ELF-1 (cell line): Measurements from ENCODE around the gene MMP20.

ENCODE experiments used
- DNase-seq: peaks from one replicate; pipeline ENCODE4 v3.0.0-alpha.2; 2016; ENCODE audit warnings: low read depth, low spot score

Gene MMP20

DNA sequence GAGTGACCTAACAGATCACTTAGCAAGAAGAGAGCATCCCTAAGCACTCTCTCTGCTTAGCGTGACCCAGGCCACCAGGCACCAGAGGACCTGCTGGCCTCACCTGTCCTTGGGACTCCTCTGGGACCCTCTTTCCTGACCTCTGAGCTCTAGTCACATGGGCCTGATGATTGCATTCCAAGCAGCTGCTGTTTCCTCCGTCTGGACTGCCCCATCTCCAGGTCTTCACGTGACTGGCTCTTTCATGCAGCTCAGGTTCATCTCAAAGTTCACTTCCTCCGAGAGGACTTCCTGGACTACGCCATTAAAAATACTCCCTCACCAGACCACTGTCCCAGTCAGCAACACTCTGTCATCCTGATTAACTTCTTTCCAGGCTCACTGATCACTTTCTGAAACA is 2.9 kb downstream of the MMP20 start:
- DNase-seq: no peak

DNA sequence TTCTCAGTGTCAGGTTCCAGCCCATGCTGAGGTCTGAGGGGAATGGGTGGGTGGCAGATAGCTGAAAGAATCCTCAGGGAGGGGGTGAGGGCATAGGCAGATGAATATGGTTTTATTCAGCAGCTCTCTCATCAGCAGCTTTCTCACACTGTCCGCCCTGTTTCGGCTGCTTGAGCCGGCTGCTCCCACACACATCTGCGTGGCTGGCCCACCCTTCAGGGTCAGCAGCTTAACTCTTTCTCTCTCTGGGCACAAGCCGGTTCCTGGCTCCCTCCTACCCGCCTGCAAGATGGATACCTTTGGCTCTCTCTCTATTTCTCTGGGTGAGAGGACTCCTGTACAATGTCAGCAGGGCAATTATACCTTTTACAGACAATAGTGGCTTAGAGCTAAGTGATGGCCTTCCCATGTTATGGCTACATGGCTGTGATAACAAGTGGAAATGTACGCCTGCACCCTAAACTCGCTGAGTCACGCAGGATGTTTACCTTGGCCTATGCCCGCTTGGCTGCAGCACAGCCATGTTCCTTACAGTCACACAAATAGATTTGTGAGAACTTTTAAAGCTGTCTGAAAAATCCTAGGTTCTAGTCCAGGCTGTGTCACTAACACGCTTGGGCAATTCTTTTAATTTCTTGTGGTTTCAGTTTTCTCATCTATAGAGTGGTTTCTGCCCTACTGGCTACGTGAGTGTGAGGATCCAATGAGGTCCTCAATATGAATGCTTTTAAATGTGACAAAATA is 4.1 kb downstream of the MMP20 start:
- DNase-seq: no peak

DNA sequence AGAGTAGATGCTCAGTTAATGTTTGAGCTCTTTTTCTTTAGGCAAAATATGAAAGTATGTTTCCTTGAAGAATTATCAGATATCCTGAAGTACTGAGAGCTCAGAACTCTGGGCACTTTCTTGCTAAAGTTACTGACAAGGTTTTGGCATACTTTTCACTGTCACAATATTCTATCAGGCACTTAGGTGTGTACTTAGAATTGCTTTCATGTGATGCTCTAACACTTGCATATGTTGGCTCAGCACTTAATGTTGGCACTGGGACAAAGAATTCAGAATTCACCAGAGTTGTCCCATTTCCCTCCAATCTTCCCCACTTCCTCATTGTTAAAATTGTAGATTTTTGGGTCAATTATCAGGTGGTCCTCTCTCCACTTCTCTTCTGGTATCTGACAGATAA is 5.0 kb downstream of the MMP20 start:
- DNase-seq: no peak

DNA sequence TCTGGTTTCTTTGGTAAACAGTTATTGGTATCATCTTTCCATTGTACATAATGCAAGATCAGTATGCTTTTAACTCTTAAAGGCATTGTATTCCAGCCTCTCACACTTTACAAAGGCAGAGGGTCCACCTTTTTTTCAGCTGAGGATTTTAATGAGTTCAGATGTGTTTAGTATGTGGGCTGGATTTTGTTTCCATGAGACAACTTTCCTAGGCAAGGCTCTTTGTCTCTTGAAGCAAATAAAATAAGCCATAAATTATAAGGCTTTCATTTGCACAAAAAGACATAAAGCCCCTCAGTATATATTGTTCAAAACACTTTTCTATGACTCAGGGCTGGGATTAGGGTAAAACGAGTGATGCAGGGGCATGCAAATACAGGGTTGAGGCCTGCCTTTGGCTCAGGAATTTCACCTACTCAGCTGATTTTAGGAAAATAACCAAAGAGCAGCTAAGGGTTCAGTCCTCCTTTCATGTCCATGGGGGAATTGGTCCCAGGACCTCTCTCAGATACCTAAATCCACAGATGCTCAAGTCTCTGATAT is 7.6 kb downstream of the MMP20 start:
- DNase-seq: no peak

DNA sequence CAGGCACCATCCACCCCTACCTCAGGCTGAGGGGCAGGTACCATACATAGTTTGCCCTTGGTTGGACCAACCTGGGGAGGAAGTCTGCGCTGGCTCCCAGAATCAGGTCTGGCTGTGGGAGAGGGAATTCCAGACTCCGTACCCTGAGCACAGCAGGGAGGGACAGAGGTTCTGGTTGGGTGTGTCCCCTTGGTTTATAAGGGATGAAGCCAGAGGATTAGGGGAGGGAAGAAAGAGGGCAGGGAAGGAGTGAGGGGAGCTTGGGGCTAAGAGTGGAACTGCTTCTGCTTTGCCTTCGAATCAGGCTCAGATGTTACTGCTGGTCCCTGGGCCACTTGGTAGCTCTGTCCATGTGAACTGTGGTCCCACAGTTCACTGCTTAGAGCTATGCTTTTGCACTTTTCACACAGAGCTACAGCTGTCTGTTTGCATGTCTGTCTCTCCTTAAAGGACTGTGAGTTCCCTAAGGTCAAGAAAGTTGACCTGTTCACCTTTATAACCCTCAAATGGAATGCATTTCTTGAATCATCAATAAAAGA is 9.2 kb downstream of the MMP20 start:
- no peak for DNase-seq

DNA sequence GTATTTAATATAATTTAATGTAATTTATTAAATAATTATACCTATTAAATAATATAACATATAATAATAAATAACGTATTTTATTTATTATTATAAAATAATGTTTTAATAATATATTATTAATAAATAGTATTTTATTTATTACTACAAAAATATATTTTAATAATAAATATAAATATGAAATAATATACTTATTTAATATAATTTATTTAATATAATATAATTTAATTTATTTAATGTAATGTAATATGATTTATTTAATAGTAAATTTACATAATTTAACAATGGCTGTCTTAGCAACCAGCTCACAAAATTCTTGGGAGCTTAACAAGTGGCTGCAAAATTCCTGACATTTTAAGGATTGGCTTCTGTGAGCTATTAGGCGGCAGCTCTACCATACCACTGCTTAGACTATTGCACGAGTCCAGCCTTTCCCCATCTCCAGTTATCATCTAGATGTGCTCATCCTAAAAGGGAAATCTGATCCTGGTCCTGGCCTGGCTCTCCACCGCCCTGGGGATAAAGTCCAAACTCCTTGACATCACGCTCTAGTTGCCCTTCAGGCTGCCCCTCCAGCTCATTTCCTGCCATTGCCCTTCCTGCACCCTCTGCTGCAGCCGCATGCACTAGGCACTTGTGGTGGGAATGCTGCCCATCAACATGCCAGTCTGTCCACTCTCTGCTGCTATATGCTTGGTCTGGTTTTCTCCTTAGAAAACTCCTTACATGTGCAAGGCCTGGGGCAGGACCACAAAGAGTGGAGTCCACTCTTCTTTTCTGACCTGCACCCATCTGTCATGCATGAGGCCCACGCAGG is 9.8 kb downstream of the MMP20 start:
- DNase-seq: peak; percentile 47

DNA sequence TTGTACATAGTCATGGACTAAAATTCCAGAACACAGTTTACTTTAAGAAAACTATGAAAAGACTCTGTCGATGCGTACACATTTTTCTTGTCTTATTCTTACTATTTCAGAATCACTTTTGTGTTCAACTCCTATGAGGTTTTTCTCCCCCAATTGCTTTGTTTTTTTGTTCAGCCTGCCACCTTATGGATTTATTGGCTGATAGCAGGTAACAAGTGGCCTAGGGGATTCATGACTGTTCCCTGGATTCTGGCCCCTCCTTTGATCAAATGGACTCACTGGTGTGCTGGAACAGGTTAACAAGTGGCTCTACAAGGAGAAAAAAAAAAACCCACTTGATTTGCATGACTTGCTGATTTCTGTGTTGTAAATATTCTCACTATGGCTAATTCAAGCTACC is 10.6 kb downstream of the MMP20 start:
- DNase-seq: no peak

DNA sequence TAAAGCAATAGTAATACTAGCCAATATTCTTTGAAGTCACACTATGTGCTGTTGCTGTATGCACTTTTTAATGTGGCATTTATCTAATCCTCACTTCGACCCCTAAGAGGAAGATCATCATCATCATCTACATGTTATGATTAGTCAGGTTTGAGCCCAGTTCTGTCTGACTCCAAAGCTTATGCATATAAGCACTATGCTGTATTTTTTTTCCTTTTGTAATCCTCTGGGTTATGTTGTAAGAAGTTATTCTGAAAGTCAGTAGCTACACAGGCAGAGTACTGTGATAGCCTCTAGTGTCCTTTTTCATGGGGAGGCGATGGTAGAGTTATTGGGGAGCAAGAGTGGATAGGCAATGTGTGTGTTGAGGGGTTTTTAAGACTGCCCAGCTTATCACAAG is 11.1 kb downstream of the MMP20 start:
- DNase-seq: no peak

DNA sequence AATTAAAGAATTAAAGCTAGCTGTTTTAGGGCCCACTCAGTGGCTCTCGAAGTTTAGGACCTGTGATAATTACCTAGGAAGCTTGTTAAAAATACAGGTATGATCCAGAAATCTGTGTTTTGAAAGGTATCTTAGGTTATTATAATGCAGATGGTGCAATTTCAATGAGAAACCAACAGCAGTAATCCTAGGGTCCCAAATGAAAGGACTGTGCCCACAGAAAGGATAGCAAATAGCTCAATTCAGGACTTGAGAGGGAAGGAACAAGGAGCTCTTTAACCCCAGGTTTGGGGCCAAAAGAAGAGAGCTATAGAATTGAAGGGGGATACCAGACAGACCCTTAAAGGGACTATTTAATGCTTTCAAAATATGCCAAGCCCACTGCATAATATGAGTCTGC is 11.7 kb downstream of the MMP20 start:
- no peak for DNase-seq

DNA sequence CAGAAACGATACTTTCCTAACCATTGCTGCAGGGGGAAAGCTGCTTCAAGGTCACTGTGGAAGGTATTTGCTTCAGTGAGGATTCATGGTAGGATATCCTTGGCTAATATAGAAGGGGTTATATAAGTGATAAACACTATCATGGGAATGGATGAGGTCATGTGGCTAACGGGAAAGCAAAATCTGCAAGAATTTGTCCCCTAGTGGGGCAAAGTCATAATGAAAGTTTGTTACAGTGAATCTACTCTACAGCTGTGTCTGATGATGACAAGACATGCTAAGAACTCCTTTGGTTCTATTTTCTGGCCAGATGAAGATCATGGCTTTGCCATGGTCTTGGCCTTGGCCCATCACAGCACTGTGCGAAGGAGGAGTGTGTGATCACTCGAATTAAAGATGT is 13.8 kb downstream of the MMP20 start:
- DNase-seq: no peak

DNA sequence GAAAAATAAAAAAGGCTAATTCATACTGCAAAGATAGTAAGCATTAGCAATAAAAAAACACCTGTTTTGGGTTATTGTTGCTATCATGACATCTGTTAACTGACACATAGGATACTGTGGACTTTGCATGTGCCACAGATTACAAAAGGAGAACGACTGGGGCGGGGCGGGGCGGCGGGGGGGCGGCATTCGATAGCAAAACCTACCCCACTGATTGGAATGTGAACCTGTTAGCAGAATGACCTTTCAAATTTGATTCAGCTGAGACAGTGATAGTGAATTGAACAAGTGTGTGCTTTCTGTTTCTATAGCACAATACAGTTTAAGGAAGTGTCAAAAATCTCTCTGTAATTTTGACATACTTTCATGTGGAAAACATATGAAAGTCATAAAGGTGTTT is 14.9 kb downstream of the MMP20 start:
- no peak for DNase-seq

DNA sequence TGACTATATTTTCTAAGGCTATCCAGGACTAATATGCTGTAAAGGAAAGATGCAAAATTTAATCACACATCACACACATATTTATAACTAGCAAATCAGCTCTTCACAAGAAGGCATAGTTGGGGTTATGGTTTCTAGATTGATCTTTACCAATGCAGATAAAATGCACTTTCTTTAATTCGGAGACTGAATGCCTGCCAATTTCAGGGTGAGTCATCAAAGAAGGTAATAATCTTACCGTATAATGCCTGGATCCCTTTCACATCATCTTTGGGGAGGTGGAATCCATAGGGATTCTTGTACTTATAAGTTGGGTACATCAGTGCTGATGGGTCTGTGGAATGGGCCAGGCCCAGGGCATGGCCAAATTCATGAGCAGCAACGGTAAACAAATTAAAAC is 16.4 kb downstream of the MMP20 start:
- DNase-seq: no peak

DNA sequence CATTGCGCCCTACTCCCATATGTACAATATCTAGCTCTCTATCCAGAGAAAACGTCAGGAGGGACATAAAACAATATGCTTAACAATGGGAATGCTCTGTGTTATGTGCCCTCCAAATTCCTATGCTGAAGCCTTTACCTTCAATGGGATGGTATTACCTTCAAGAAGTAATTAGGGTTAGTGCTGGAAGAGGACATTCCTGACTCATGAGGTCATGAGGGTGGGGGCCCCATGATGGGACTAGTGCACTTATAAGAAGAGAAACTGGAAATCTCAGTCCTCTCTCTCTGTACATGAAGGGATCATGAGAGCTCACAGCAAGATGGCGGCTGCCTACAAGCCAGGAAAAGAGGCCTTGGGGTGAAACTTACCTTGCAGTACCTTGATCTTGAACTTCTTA is 20.3 kb downstream of the MMP20 start:
- DNase-seq: peak; percentile 45

DNA sequence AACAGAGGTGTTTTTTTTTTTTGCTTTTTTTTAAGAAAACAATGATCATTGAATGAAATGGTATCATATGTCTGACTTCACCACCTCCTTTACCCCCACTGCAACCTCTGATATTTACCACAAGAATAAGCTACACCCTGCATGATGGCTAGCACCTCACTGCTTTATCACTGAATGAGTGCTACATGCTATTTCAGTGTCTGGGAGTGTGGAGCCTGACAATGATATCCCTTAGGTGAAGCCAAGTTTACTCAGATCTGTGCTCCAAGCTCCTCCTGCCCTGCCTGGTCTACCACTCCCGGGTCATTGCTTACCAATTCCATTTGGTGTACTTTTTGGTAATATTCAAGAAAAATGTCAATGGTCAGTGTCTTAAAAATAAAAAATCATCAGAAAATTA is 21.1 kb downstream of the MMP20 start:
- DNase-seq: no peak

DNA sequence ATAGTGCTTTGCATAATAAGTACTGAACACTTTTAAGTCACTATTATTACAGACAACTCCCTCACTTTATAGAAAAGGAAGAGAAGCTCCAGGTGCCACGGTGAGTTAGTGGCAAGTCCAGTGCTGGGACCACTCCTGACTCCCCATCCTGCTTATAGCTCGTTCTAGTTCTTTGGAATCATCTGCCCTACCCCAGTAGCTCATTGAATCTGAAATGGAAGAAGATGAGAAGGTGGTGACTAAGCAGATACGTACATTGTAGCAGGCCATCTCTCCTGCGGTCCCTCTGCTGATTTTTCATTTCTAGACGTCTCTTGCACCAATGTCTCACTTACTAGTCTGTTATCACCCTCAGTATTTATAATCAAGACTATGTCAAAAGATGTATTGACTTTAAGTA is 21.6 kb downstream of the MMP20 start:
- DNase-seq: no peak

DNA sequence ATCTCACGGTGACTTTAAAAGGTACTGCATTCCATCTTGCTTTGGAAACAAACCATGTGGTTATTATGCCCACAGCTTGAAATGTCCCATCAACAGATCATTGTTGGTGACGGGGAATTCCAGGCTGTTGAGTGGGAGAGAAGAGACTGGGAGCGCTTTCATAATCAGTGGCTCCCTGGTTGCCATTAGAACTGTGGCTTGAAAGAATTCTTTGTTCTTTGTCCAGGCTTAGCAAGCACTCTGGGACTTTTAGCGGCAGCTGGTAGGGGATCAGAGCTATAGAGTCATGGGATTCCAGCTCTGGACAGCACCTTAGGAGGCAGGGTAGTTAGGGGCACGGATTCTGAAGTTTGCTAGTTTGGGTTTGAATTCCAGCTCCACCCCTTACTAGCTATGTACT is 22.0 kb downstream of the MMP20 start:
- peak; percentile 33 for DNase-seq

DNA sequence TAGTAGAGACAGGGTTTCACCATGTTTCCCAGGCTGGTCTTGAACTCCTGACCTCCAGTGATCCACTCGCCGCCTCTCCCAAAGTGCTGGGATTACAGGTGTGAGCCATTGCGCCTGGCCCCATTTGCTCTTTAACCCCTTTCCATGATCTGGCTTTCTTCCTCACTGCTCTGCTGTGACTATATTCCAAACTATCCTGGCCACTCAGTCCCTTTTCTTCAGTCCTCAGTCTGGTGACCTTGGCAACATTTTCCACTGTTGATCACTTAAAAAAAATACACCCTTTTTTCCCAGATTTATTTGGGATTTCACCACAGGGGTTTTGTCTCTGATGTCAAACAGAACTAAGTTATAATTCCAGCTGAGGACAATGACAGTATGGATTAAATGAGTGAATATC is 24.5 kb downstream of the MMP20 start:
- DNase-seq: no peak

DNA sequence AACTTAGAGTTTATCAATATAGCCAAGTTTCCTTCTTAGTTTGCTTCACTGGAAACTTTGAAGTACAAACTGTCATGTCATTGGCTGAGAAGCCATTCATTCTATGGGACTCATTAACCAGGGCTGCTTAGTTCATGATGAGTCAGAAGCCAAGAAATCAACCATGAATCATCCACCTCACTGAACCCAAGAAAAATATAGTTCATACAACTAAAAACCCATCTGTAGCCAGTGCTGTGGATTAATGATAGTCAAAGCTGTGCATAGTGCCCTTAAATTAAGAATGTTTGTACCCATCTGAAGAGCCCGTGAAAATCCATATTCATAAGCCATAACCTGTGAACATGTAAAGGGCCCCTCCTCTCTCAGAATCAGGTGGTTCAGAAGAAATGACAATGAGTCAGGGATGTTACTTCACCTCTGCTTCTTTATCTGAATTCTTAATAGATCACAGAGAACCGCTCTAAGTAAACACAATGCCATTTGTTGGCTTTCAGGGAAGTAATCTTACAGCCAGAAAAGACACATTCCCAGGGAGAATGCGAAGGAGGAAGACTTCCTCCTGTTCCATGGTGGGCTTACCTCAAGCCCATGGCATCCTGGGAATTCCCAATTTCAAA is 25.4 kb downstream of the MMP20 start:
- DNase-seq: no peak

DNA sequence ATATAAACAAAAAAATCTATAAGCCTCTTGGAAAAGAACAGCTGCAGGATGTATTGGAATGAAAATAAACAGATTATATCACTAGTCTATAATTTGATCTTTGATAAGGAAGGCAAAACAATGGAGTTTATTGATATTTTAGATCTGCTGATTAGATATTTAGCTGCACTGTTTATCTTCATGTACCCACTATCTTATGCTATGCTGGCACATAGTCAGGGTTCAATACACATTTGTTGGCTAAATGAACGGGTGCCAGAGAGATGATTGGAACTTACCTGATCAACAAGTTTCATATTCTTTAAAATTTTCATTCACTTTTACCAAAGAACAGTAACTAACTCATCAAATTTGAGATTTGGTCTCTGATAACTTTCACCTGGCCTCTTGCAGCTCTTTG is 26.9 kb downstream of the MMP20 start:
- no peak for DNase-seq

DNA sequence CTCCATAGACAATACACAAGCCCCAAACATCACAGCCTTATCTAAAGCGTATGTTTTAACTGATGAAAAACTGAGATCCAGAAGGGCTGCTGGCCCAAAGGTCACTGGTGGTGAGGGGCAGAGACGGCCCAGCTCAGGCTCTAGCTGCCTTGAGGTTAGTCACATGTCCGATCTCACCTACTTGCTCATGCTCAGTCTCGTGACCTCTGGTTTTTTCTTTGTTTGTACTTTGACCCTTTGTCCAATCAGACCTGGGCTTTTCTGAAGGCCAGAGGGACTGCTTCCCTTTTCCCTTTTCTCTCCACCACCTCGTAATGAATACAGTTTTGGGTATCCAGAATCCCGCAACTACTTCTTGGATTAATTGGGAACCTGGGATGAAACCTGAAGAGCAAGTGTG is 28.6 kb downstream of the MMP20 start:
- DNase-seq: no peak

DNA sequence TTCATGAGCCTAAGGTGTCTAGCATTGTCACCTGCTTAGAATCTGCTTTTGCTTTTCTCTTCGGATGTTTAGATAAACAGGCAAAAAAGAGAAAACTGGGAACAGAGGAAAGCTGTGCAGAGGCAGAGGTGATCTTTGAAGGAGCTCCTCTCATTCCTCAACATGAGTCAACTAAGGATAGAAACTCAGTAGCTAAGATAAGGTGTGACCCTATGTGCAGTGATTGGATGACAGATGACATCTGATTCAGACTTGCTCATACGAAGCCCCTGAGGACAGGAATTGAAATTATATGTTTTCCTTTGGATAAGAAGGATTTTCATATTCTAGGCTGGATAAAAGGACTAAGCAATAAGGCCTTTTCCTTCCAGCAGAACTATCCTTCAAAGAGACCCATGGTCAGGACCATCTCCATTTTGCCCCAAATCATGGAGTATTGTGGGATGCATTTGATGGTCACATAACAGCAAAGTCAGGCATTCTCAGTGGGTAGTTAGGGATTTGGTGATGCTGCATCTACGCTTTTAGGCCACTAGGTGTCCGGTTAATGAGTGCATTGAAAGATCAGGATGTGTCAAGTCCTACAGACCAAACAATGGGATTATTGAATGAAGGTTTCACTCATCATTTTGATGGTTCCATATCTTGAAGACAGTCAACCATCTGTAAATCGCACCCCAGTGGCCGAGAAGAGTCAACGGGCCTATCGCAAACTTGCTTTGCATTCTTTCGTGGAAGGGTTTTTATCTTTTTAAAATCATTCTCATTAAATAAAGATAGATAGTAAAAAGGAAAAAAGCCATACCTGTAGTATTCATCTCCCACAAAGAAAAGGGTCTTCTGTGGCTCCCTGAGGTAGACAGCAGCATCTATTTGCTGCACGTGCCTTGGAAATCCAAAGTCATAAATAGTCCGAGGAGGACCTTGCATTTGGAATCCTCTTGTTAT is 32.2 kb downstream of the MMP20 start:
- peak; percentile 24 for DNase-seq
